Thymus (tissue), 11 donors: ENCODE measurements around the gene UBE2U. TPM values are rescaled to one million over a fixed set of nuclear protein-coding genes. Genes with fewer than 3 reads are reported as not detected.
"Not testable (repeated sequence)": the region's sequence is repeated elsewhere in the genome, so short reads cannot be mapped to it uniquely, and the experiment has no call there.

Experiments
- DNase-seq, 9 donors: peaks; one replicate each; pipeline ENCODE4 v3.0.0-alpha.2; 2013; ENCODE audit warnings: low spot score in 9 of 9, low read depth in 6 of 9, missing footprints in 1 of 9
- H3K27ac ChIP-seq, 2 donors: one replicate each; pipeline ENCODE4 v1.5.1; 2013; ENCODE audit warnings: control low read depth in 1 of 2, low read depth in 1 of 2, low read length in 1 of 2, mild to moderate bottlenecking in 1 of 2, moderate library complexity in 1 of 2
- H3K27me3 ChIP-seq, 2 donors: one replicate each; pipeline ENCODE4 v1.5.1; 2013; ENCODE audit warnings: low read length in 1 of 2; ENCODE audit not compliant: control insufficient read depth in 2 of 2, insufficient read depth in 1 of 2
- H3K36me3 ChIP-seq, 2 donors: one replicate each; pipeline ENCODE4 v1.5.1; 2013; ENCODE audit warnings: low read length in 1 of 2, mild to moderate bottlenecking in 1 of 2, moderate library complexity in 1 of 2; ENCODE audit not compliant: control insufficient read depth in 2 of 2, insufficient read depth in 2 of 2
- H3K4me1 ChIP-seq, 2 donors: one replicate each; pipeline ENCODE4 v1.5.1; 2013; ENCODE audit warnings: low read length in 2 of 2; ENCODE audit not compliant: control insufficient read depth in 2 of 2, insufficient read depth in 2 of 2
- H3K4me3 ChIP-seq, 2 donors: one replicate each; pipeline ENCODE4 v1.5.1; 2013; ENCODE audit warnings: low read length in 2 of 2, control low read depth in 1 of 2, mild to moderate bottlenecking in 1 of 2
- H3K9me3 ChIP-seq, 2 donors: one replicate each; pipeline ENCODE4 v1.5.1; 2013; ENCODE audit warnings: low read length in 1 of 2, mild to moderate bottlenecking in 1 of 2; ENCODE audit not compliant: control insufficient read depth in 2 of 2, insufficient read depth in 1 of 2
- WGBS: extraction: QIAGEN DNeasy Blood & Tissue Kit; methylation state at CpG from one replicate; pipeline ENCODE4 v1.1.7; 2013; 5-methylcytosine and 5-hydroxymethylcytosine counted together
- polyA plus RNA-seq: library from polyadenylated mRNA; stranded (reverse); fragments of 200-250 nt; gene quantifications from one replicate; pipeline ENCODE4 v1.2.3, GENCODE V29; 2013
- total RNA-seq: library from RNA; stranded (reverse); fragments of 120-200 nt; gene quantifications from one replicate; pipeline ENCODE4 v1.2.4, GENCODE V29; 2013
- donor health status: healthy.

UBE2U gene
- total and polyA plus RNA-seq, 2 donors, result not detected

DNA sequence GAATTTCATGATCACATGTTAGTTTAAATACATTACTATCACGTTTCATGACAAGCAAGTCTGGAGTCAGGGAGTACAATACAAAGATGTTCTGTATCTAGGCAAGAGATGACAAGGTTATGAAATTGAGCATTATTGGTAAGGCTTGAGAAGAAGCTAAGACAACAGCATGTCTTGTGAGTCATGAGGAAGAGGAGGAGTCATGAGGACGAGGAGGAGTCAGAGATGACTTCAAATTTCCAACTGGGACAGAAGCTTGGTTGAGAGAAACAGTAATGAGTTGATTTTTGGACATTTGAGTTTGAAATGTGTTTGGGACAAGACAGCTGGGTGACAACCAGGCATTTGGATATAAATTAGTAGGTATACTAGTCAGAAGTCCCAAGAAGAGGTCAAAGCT is 4.3 kb upstream of the UBE2U start:
- no peaks in the 10 kb centered on the region for H3K27me3 ChIP-seq
- DNase-seq, result no peak
- H3K9me3 ChIP-seq, result peaks cover 0 to 1% of the 10 kb centered on the region in 2 donors
- 78% methylated on average over 2 of the region's 2 CpGs for WGBS
- H3K4me3 ChIP-seq, result no peak overlapping the region
- no peaks in the 10 kb centered on the region for H3K4me1 ChIP-seq
- no peak overlapping the region for H3K27ac ChIP-seq
- H3K36me3 ChIP-seq, result no peaks in the 10 kb centered on the region

GRCh38 chr1:64200064-64200463 is 3.4 kb upstream of the UBE2U start:
- no peaks in the 10 kb centered on the region for H3K36me3 ChIP-seq
- H3K4me1 ChIP-seq, result no peaks in the 10 kb centered on the region
- DNase-seq, result no peak
- 36% methylated on average over 1 of the region's 1 CpG for WGBS
- H3K27ac ChIP-seq, result no peak overlapping the region
- H3K27me3 ChIP-seq, result no peaks in the 10 kb centered on the region
- no peak overlapping the region for H3K4me3 ChIP-seq
- peaks cover 0 to 1% of the 10 kb centered on the region in 2 donors for H3K9me3 ChIP-seq

- no peak overlapping the region for H3K27ac ChIP-seq
- no peaks in the 10 kb centered on the region for H3K36me3 ChIP-seq
- WGBS, result 93% methylated on average over 2 of the region's 2 CpGs
- H3K4me3 ChIP-seq, result no peak overlapping the region
- H3K27me3 ChIP-seq, result no peaks in the 10 kb centered on the region
- H3K4me1 ChIP-seq, result no peaks in the 10 kb centered on the region
- DNase-seq, result no peak
- H3K9me3 ChIP-seq, result no peaks in the 10 kb centered on the region
Observed at GRCh38 chr1:64209221-64209620, 5.8 kb downstream of the UBE2U start.

- no peak overlapping the region for H3K4me3 ChIP-seq
- no peaks in the 10 kb centered on the region for H3K4me1 ChIP-seq
- no peaks in the 10 kb centered on the region for H3K36me3 ChIP-seq
- no peak for DNase-seq
- no peak overlapping the region for H3K27ac ChIP-seq
- no peaks in the 10 kb centered on the region for H3K9me3 ChIP-seq
- H3K27me3 ChIP-seq, result no peaks in the 10 kb centered on the region
Observed at GRCh38 chr1:64212031-64212430, 8.6 kb downstream of the UBE2U start.

- no peak for DNase-seq
- H3K36me3 ChIP-seq, result no peaks in the 10 kb centered on the region
- H3K27ac ChIP-seq, result no peak overlapping the region
- no peaks in the 10 kb centered on the region for H3K4me1 ChIP-seq
- no peaks in the 10 kb centered on the region for H3K9me3 ChIP-seq
- 91% methylated on average over 3 of the region's 3 CpGs for WGBS
- no peak overlapping the region for H3K4me3 ChIP-seq
- H3K27me3 ChIP-seq, result no peaks in the 10 kb centered on the region
Observed at GRCh38 chr1:64215576-64215975, 12.2 kb downstream of the UBE2U start.

GRCh38 chr1:64220241-64220640 is 16.8 kb downstream of the UBE2U start:
- Histone ChIP-seq H3K27ac (no peak overlapping the region), H3K27me3 (no peaks in the 10 kb centered on the region), H3K36me3 (no peaks in the 10 kb centered on the region), H3K4me1 (no peaks in the 10 kb centered on the region), H3K4me3 (no peak overlapping the region), H3K9me3 (no peaks in the 10 kb centered on the region)
- no peak for DNase-seq
- WGBS, result 94% methylated on average over 5 of the region's 5 CpGs

DNA sequence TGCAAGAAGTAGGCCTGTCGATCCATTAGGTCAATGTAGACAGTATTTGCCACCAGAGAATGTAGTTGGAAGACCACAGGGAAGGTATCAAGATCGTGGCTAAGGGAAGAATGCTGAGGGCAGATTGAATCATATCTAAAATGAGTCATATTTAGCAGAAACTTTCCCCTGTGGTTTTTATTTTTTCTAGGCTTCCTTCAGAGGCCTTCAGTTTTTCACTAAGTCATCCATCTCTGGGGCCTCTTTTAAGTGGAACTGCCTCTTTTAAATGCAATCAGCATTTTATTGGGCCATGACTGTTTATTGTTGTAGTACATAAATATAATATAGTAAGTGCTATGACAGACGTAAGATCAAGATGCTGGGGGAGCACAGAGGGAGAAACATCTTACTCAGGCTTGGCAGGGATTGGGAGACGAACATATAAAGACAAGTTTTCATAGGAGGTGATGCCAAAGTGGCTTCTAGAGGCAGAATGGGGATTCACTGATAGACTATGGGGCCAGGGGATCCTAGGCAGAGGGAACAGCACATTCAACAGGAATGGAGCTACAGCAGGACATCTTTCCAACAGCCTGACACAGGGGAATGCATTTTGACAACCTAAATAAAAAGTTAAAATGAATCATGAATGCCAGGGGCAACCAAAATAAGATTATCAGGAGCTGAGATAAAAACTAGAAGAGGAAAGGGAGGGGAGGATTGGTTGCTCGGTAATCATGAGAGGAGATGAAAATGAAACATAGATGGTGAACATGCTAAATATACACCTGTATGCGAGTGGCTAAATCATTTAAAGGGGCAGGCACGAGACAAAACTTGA is 20.1 kb downstream of the UBE2U start:
- 80% methylated on average over 7 of the region's 7 CpGs for WGBS
- Histone ChIP-seq H3K9me3 (no peaks in the 10 kb centered on the region), H3K27ac (no peak overlapping the region), H3K27me3 (no peaks in the 10 kb centered on the region), H3K36me3 (no peaks in the 10 kb centered on the region), H3K4me1 (no peaks in the 10 kb centered on the region), H3K4me3 (no peak overlapping the region)
- DNase-seq, result no peak

DNA sequence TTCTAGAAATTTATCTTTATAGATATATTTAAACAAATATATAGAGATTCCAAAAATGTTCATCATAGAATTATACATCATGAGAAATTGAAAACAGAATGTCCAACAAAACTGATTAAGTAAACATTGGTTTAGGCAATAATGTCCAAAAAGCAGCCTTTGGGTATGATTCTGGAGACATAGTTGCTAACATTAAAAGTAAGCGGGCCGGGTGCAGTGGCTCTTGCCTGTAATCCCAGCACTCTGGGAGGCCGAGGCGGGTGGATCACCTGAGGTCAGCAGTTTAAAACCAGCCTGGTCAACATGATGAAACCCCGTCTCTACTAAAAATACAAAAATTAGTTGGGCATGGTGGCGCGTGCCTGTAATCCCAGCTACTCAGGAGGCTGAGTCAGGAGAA is 20.8 kb downstream of the UBE2U start:
- not testable (repeated sequence) for H3K27ac ChIP-seq, DNase-seq, H3K4me3 ChIP-seq, H3K4me1 ChIP-seq, H3K9me3 ChIP-seq, H3K27me3 ChIP-seq, H3K36me3 ChIP-seq
- WGBS, result 97% methylated on average over 7 of the region's 7 CpGs

DNA sequence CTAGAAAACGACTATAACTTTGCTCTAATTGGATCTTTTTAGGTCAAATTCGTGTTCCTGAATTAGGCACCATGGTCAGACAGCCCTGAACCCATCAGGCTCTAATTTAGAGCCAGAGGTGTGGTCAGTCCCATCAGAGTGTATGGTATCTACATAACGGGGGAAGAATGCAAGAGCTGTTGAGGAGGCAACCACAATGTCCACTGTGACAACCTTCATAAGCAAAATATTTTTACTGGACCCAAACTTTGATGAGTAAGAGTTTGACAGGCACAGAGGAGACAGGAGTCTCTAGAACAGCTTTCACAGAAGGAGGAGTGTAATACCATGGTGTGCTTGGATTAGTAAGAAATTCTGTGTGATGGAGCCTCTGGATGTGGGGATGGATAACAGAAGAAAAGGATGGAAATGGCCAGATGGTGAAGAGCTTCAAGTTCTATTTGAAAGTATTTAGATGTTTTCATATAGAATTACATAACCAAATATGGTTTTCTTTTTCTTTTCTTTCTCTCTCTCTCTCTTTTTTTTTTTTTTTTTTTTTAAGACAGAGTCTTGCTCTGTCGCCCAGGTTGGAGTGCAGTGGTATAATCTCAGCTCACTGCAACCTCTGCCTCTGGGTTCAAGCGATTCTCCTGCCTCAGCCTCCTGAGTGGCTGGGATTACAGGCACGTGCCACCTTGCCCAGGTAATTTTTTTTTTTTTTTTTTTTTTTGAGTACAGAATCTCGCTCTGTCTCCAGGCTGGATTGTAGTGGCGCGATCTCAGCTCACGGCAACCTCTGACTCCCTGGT is 24.9 kb downstream of the UBE2U start:
- H3K27ac ChIP-seq, result no peak overlapping the region
- no peak overlapping the region for H3K4me3 ChIP-seq
- H3K27me3 ChIP-seq, result no peaks in the 10 kb centered on the region
- WGBS, result 93% methylated on average over 10 of the region's 10 CpGs
- H3K9me3 ChIP-seq, result no peaks in the 10 kb centered on the region
- H3K4me1 ChIP-seq, result no peaks in the 10 kb centered on the region
- H3K36me3 ChIP-seq, result no peaks in the 10 kb centered on the region
- DNase-seq, result no peak
